NT2/D1 (cell line): Measurements from ENCODE around the gene ZNF581.

Source experiments
- DNase-seq: peaks from one replicate; pipeline ENCODE4 v3.0.0-alpha.2; 2011; ENCODE audit warnings: low read depth, low spot score
- H3K27me3 ChIP-seq: 2 replicates; pipeline ENCODE4 v1.6.0; 2011; ENCODE audit warnings: mild to moderate bottlenecking; ENCODE audit not compliant: insufficient read length, insufficient read depth
- H3K36me3 ChIP-seq: 2 replicates; pipeline ENCODE4 v1.6.1; 2011; ENCODE audit warnings: mild to moderate bottlenecking, low read length, mixed read lengths; ENCODE audit not compliant: insufficient read depth, insufficient read length
- H3K4me1 ChIP-seq: 2 replicates; pipeline ENCODE4 v1.5.1; 2011; ENCODE audit not compliant: insufficient read depth, insufficient read length
- H3K4me3 ChIP-seq: 2 replicates; pipeline ENCODE4 v1.5.1; 2011; ENCODE audit warnings: low read depth; ENCODE audit not compliant: insufficient read length
- H3K9ac ChIP-seq: 2 replicates; pipeline ENCODE4 v1.6.0; 2011; ENCODE audit warnings: low read depth; ENCODE audit not compliant: insufficient read length
- H3K9me3 ChIP-seq: 2 replicates; pipeline ENCODE4 v1.5.1; 2011; ENCODE audit warnings: mild to moderate bottlenecking, low read length; ENCODE audit not compliant: insufficient read depth
- SUZ12 ChIP-seq: IDR thresholded peaks from 2 replicates; pipeline ENCODE4 v1.6.1; 2011; ENCODE audit not compliant: insufficient read length, insufficient read depth; ENCODE audit errors: extremely low read depth
- YY1 ChIP-seq: IDR thresholded peaks from 2 replicates; pipeline ENCODE4 v1.6.1; 2011; ENCODE audit not compliant: insufficient read length, insufficient read depth
- ZNF274 ChIP-seq: IDR thresholded peaks from 2 replicates; pipeline ENCODE4 v1.6.1; 2011; ENCODE audit warnings: mild to moderate bottlenecking, low read depth, low read length

ZNF581 gene

GRCh38 chr19:55687281-55688201, 44.1 kb downstream of the ZNF581 start:
- H3K36me3 ChIP-seq, result peaks cover 82% of the 10 kb centered on the region
- H3K9me3 ChIP-seq, result no peaks in the 10 kb centered on the region
- H3K4me3 ChIP-seq, result no peak overlapping the region
- no peak for TF ChIP-seq ZNF274
- no peak for TF ChIP-seq SUZ12
- no peak for TF ChIP-seq YY1
- peaks cover 3% of the 10 kb centered on the region for H3K4me1 ChIP-seq
- DNase-seq, result no peak
- no peaks in the 10 kb centered on the region for H3K27me3 ChIP-seq
- H3K9ac ChIP-seq, result no peak overlapping the region

GRCh38 chr19:55688422-55689218, 45.2 kb downstream of the ZNF581 start:
- TF ChIP-seq SUZ12 (no peak), YY1 (no peak)
- peaks cover 83% of the 10 kb centered on the region for H3K36me3 ChIP-seq
- H3K4me3 ChIP-seq, result no peak overlapping the region
- no peak overlapping the region for H3K9ac ChIP-seq
- DNase-seq, result no peak
- H3K4me1 ChIP-seq, result peaks cover 3% of the 10 kb centered on the region
- no peaks in the 10 kb centered on the region for H3K9me3 ChIP-seq
- no peaks in the 10 kb centered on the region for H3K27me3 ChIP-seq

- DNase-seq, result no peak
Measured at GRCh38 chr19:55689411-55690108, 46.1 kb downstream of the ZNF581 start.

GRCh38 chr19:55690109-55690768, 46.8 kb downstream of the ZNF581 start:
- TF ChIP-seq YY1, result no peak
- TF ChIP-seq ZNF274, result no peak
- no peak for TF ChIP-seq SUZ12
- peaks cover 76% of the 10 kb centered on the region for H3K36me3 ChIP-seq
- H3K4me1 ChIP-seq, result peaks cover 3% of the 10 kb centered on the region
- H3K4me3 ChIP-seq, result no peak overlapping the region
- H3K27me3 ChIP-seq, result no peaks in the 10 kb centered on the region
- H3K9me3 ChIP-seq, result no peaks in the 10 kb centered on the region
- H3K9ac ChIP-seq, result no peak overlapping the region
- no peak for DNase-seq

More at GRCh38 chr19:55689411-55690108, 46.1 kb downstream of the ZNF581 start:
- H3K36me3 ChIP-seq, result peaks cover 79% of the 10 kb centered on the region
- no peak overlapping the region for H3K9ac ChIP-seq
- H3K27me3 ChIP-seq, result no peaks in the 10 kb centered on the region
- no peaks in the 10 kb centered on the region for H3K9me3 ChIP-seq
- TF ChIP-seq SUZ12, result no peak
- no peak for TF ChIP-seq ZNF274
- TF ChIP-seq YY1, result no peak
- H3K4me3 ChIP-seq, result no peak overlapping the region
- peaks cover 3% of the 10 kb centered on the region for H3K4me1 ChIP-seq

GRCh38 chr19:55690769-55691545, 47.5 kb downstream of the ZNF581 start:
- Histone ChIP-seq H3K4me1 (peaks cover 3% of the 10 kb centered on the region), H3K36me3 (peaks cover 74% of the 10 kb centered on the region), H3K9me3 (no peaks in the 10 kb centered on the region), H3K4me3 (no peak overlapping the region), H3K27me3 (no peaks in the 10 kb centered on the region), H3K9ac (no peak overlapping the region)
- TF ChIP-seq YY1 (no peak), SUZ12 (no peak), ZNF274 (no peak)
- no peak for DNase-seq
